Right lung (tissue), 5 donors: ENCODE results near the gene FLCN. TPM values are rescaled to one million over a fixed set of nuclear protein-coding genes. Genes with fewer than 3 reads are reported as not detected.
"Not testable (repeated sequence)": the region's sequence is repeated elsewhere in the genome, so short reads cannot be mapped to it uniquely, and the experiment has no call there.

Experiments used
- DNase-seq, 2 donors: peaks; one replicate each; pipeline ENCODE4 v3.0.0-alpha.2; 2013
- polyA plus RNA-seq, 5 donors: library from polyadenylated mRNA; unstranded; fragments of 120-200 nt; gene quantifications; one replicate each; pipeline versions ENCODE4 v1.2.1 to v1.2.3, GENCODE V29; 2013; ENCODE audit warnings: inconsistent platforms in 1 of 5, low replicate concordance in 1 of 5; ENCODE audit not compliant: insufficient read length in 5 of 5, insufficient read depth in 1 of 5

The FLCN gene
- polyA plus RNA-seq, 5 donors: 32.2 to 58.7 (median 41.4) TPM

- no peak for DNase-seq
Measured at GRCh38 chr17:17186551-17187505, 50.1 kb downstream of the FLCN start.

- peak; percentile 45 to 52 for DNase-seq
Measured at GRCh38 chr17:17186051-17186450, 50.9 kb downstream of the FLCN start.

GRCh38 chr17:17184985-17185757, 51.8 kb downstream of the FLCN start:
- not testable (repeated sequence) for DNase-seq

- no peak for DNase-seq
Measured at GRCh38 chr17:17183744-17184143, 53.2 kb downstream of the FLCN start.

- no peak for DNase-seq
Measured at GRCh38 chr17:17182598-17183136, 54.3 kb downstream of the FLCN start.

GRCh38 chr17:17181666-17182597, 55.0 kb downstream of the FLCN start:
- no peak for DNase-seq

GRCh38 chr17:17180741-17181525, 56.0 kb downstream of the FLCN start:
- no peak for DNase-seq

GRCh38 chr17:17180141-17180603, 56.8 kb downstream of the FLCN start:
- no peak for DNase-seq

GRCh38 chr17:17179371-17179827, 57.6 kb downstream of the FLCN start:
- no peak for DNase-seq

- DNase-seq: no peak
Measured at GRCh38 chr17:17177176-17177575, 59.8 kb downstream of the FLCN start.

- DNase-seq: no peak
Measured at GRCh38 chr17:17176341-17176740, 60.6 kb downstream of the FLCN start.

GRCh38 chr17:17175917-17176316, 61.1 kb downstream of the FLCN start:
- DNase-seq: no peak

- no peak for DNase-seq
Measured at GRCh38 chr17:17175340-17175739, 61.6 kb downstream of the FLCN start.

- no peak for DNase-seq
Measured at GRCh38 chr17:17173921-17174320, 63.0 kb downstream of the FLCN start.

- no peak for DNase-seq
Measured at GRCh38 chr17:17172990-17173389, 64.0 kb downstream of the FLCN start.

- DNase-seq: no peak
Measured at GRCh38 chr17:17172001-17172939, 64.7 kb downstream of the FLCN start.

GRCh38 chr17:17171186-17171585, 65.8 kb downstream of the FLCN start:
- DNase-seq: no peak

- DNase-seq: no peak
Measured at GRCh38 chr17:17170346-17170985, 66.5 kb downstream of the FLCN start.

- DNase-seq: no peak
Measured at GRCh38 chr17:17169396-17169795, 67.6 kb downstream of the FLCN start.
